Measurements from ENCODE around the gene FIGNL2.
"Not testable (repeated sequence)": the region's sequence is repeated elsewhere in the genome, so short reads cannot be mapped to it uniquely, and the experiment has no call there.

Gene FIGNL2

GRCh38 chr12:51806896-51807295 is 41.6 kb downstream of the FIGNL2 start:
- H3K36me3 Mint-ChIP-seq = no peaks in the 10 kb centered on the region
- peaks cover 59% of the 10 kb centered on the region for H3K27me3 Mint-ChIP-seq
- H3K4me3 Mint-ChIP-seq = no peak overlapping the region
- H3K4me1 Mint-ChIP-seq = peaks cover 20% of the 10 kb centered on the region
- no peak for ATAC-seq
- no peaks in the 10 kb centered on the region for H3K9me3 Mint-ChIP-seq
- H3K27ac Mint-ChIP-seq = no peak overlapping the region

GRCh38 chr12:51801027-51801426 is 47.5 kb downstream of the FIGNL2 start:
- Mint-ChIP-seq H3K4me3 (no peak overlapping the region), H3K27ac (no peak overlapping the region), H3K9me3 (no peaks in the 10 kb centered on the region), H3K36me3 (no peaks in the 10 kb centered on the region), H3K4me1 (no peaks in the 10 kb centered on the region), H3K27me3 (peaks cover 3% of the 10 kb centered on the region)
- ATAC-seq = no peak

GRCh38 chr12:51798501-51798900 is 50.0 kb downstream of the FIGNL2 start:
- no peaks in the 10 kb centered on the region for H3K9me3 Mint-ChIP-seq
- no peak for ATAC-seq
- no peaks in the 10 kb centered on the region for H3K36me3 Mint-ChIP-seq
- no peaks in the 10 kb centered on the region for H3K4me1 Mint-ChIP-seq
- no peaks in the 10 kb centered on the region for H3K27me3 Mint-ChIP-seq
- H3K27ac Mint-ChIP-seq = no peak overlapping the region
- H3K4me3 Mint-ChIP-seq = no peak overlapping the region

- H3K27ac Mint-ChIP-seq, ATAC-seq, H3K9me3 Mint-ChIP-seq, H3K4me1 Mint-ChIP-seq, H3K27me3 Mint-ChIP-seq, H3K4me3 Mint-ChIP-seq, H3K36me3 Mint-ChIP-seq: not testable (repeated sequence)
These were observed 50.5 kb downstream of the FIGNL2 start for GRCh38 chr12:51798051-51798450.

- Mint-ChIP-seq H3K4me1 (no peaks in the 10 kb centered on the region), H3K4me3 (no peak overlapping the region), H3K9me3 (no peaks in the 10 kb centered on the region), H3K36me3 (no peaks in the 10 kb centered on the region), H3K27me3 (no peaks in the 10 kb centered on the region), H3K27ac (no peak overlapping the region)
- no peak for ATAC-seq
These were observed 51.2 kb downstream of the FIGNL2 start for GRCh38 chr12:51797301-51797700.

- Mint-ChIP-seq H3K4me1 (no peaks in the 10 kb centered on the region), H3K36me3 (no peaks in the 10 kb centered on the region), H3K27ac (no peak overlapping the region), H3K9me3 (no peaks in the 10 kb centered on the region), H3K27me3 (no peaks in the 10 kb centered on the region), H3K4me3 (no peak overlapping the region)
- no peak for ATAC-seq
These were observed 55.3 kb downstream of the FIGNL2 start for GRCh38 chr12:51793201-51793600.

- H3K27ac Mint-ChIP-seq = no peak overlapping the region
- no peak for ATAC-seq
- no peaks in the 10 kb centered on the region for H3K9me3 Mint-ChIP-seq
- no peaks in the 10 kb centered on the region for H3K36me3 Mint-ChIP-seq
- no peaks in the 10 kb centered on the region for H3K27me3 Mint-ChIP-seq
- H3K4me3 Mint-ChIP-seq = no peak overlapping the region
- H3K4me1 Mint-ChIP-seq = no peaks in the 10 kb centered on the region
These were observed 56.1 kb downstream of the FIGNL2 start for GRCh38 chr12:51792417-51792816.

GRCh38 chr12:51788876-51789275 is 59.6 kb downstream of the FIGNL2 start:
- no peaks in the 10 kb centered on the region for H3K4me1 Mint-ChIP-seq
- no peak for ATAC-seq
- H3K36me3 Mint-ChIP-seq = no peaks in the 10 kb centered on the region
- H3K27ac Mint-ChIP-seq = no peak overlapping the region
- H3K27me3 Mint-ChIP-seq = no peaks in the 10 kb centered on the region
- H3K4me3 Mint-ChIP-seq = no peak overlapping the region
- no peaks in the 10 kb centered on the region for H3K9me3 Mint-ChIP-seq

GRCh38 chr12:51785906-51786305 is 62.6 kb downstream of the FIGNL2 start:
- ATAC-seq = no peak

GRCh38 chr12:51784688-51785087 is 63.8 kb downstream of the FIGNL2 start:
- Mint-ChIP-seq H3K9me3 (no peaks in the 10 kb centered on the region), H3K4me3 (no peak overlapping the region), H3K4me1 (no peaks in the 10 kb centered on the region), H3K27ac (no peak overlapping the region), H3K36me3 (no peaks in the 10 kb centered on the region), H3K27me3 (peaks cover 19% of the 10 kb centered on the region)
- no peak for ATAC-seq

More at GRCh38 chr12:51785906-51786305, 62.6 kb downstream of the FIGNL2 start:
- Mint-ChIP-seq H3K4me3 (no peak overlapping the region), H3K27ac (no peak overlapping the region), H3K9me3 (no peaks in the 10 kb centered on the region), H3K4me1 (no peaks in the 10 kb centered on the region), H3K36me3 (no peaks in the 10 kb centered on the region), H3K27me3 (peaks cover 7% of the 10 kb centered on the region)

- no peaks in the 10 kb centered on the region for H3K9me3 Mint-ChIP-seq
- no peak for ATAC-seq
- no peaks in the 10 kb centered on the region for H3K36me3 Mint-ChIP-seq
- H3K4me1 Mint-ChIP-seq = no peaks in the 10 kb centered on the region
- peaks cover 34% of the 10 kb centered on the region for H3K27me3 Mint-ChIP-seq
- no peak overlapping the region for H3K4me3 Mint-ChIP-seq
- H3K27ac Mint-ChIP-seq = no peak overlapping the region
These were observed 68.6 kb downstream of the FIGNL2 start for GRCh38 chr12:51779876-51780275.

GRCh38 chr12:51777973-51778372 is 70.5 kb downstream of the FIGNL2 start:
- no peak overlapping the region for H3K27ac Mint-ChIP-seq
- ATAC-seq = no peak
- no peaks in the 10 kb centered on the region for H3K9me3 Mint-ChIP-seq
- H3K4me1 Mint-ChIP-seq = no peaks in the 10 kb centered on the region
- H3K36me3 Mint-ChIP-seq = no peaks in the 10 kb centered on the region
- H3K27me3 Mint-ChIP-seq = peaks cover 34% of the 10 kb centered on the region
- H3K4me3 Mint-ChIP-seq = no peak overlapping the region

- Mint-ChIP-seq H3K4me1 (no peaks in the 10 kb centered on the region), H3K27me3 (peaks cover 34% of the 10 kb centered on the region), H3K4me3 (no peak overlapping the region), H3K27ac (no peak overlapping the region), H3K9me3 (no peaks in the 10 kb centered on the region), H3K36me3 (no peaks in the 10 kb centered on the region)
- no peak for ATAC-seq
These were observed 71.1 kb downstream of the FIGNL2 start for GRCh38 chr12:51777457-51777856.

GRCh38 chr12:51774933-51775332 is 73.6 kb downstream of the FIGNL2 start:
- Mint-ChIP-seq H3K36me3 (no peaks in the 10 kb centered on the region), H3K4me3 (no peak overlapping the region), H3K27me3 (peaks cover 18% of the 10 kb centered on the region), H3K4me1 (no peaks in the 10 kb centered on the region), H3K27ac (no peak overlapping the region), H3K9me3 (no peaks in the 10 kb centered on the region)
- ATAC-seq = no peak

- Mint-ChIP-seq H3K4me1 (no peaks in the 10 kb centered on the region), H3K4me3 (no peak overlapping the region), H3K36me3 (no peaks in the 10 kb centered on the region), H3K27me3 (peaks cover 9% of the 10 kb centered on the region), H3K9me3 (no peaks in the 10 kb centered on the region), H3K27ac (no peak overlapping the region)
- ATAC-seq = no peak
These were observed 75.2 kb downstream of the FIGNL2 start for GRCh38 chr12:51773145-51773869.

GRCh38 chr12:51771008-51771407 is 77.5 kb downstream of the FIGNL2 start:
- Mint-ChIP-seq H3K4me1 (no peaks in the 10 kb centered on the region), H3K36me3 (no peaks in the 10 kb centered on the region), H3K27me3 (no peaks in the 10 kb centered on the region), H3K9me3 (no peaks in the 10 kb centered on the region), H3K4me3 (no peak overlapping the region), H3K27ac (no peak overlapping the region)
- ATAC-seq = no peak
